CD4-positive, alpha-beta memory T cell (primary cell): ENCODE results near the gene FJX1. TPM values are rescaled to one million over a fixed set of nuclear protein-coding genes. Genes with fewer than 3 reads are reported as not detected.

ENCODE experiments used
- CTCF ChIA-PET: fragments of 350-600 bp; sonication (Branson Sonifier 250); formaldehyde crosslinking; loops from one replicate; lab custom pipeline; 2021; ENCODE audit warnings: inconsistent platforms; ENCODE audit not compliant: partially characterized antibody; lab: Charles Lee
- POLR2A ChIA-PET: fragments of 350-600 bp; sonication (Branson Sonifier 250); formaldehyde crosslinking; loops from one replicate; lab custom pipeline; 2021; ENCODE audit not compliant: partially characterized antibody; lab: Charles Lee
- DNase-seq, 5 donors: peaks; one replicate each; pipeline versions ENCODE4 v3.0.0 to v3.0.0-alpha.2; 2020 to 2022; ENCODE audit warnings: mixed read lengths in 1 of 5
- H3K27ac ChIP-seq: one replicate; pipeline ENCODE4 v1.7.0; 2013; ENCODE audit warnings: low read depth, low read length
- H3K27me3 ChIP-seq: 2 replicates; pipeline ENCODE4 v1.7.0; 2013; ENCODE audit warnings: mild to moderate bottlenecking, low read length, moderate library complexity; ENCODE audit not compliant: insufficient read depth
- H3K36me3 ChIP-seq: 2 replicates; pipeline ENCODE4 v1.7.0; 2013; ENCODE audit warnings: mild to moderate bottlenecking, low read length, moderate library complexity; ENCODE audit not compliant: insufficient read depth
- H3K4me1 ChIP-seq: 2 replicates; pipeline ENCODE4 v1.7.0; 2013; ENCODE audit warnings: mild to moderate bottlenecking, low read length, moderate library complexity; ENCODE audit not compliant: insufficient read depth
- H3K4me3 ChIP-seq, 2 donors: one replicate each; pipeline ENCODE4 v1.7.0; 2013; ENCODE audit warnings: low read length in 2 of 2, mild to moderate bottlenecking in 1 of 2
- H3K9me3 ChIP-seq, 2 donors: one replicate each; pipeline ENCODE4 v1.7.0; 2013; ENCODE audit warnings: low read length in 2 of 2, control low read depth in 1 of 2; ENCODE audit not compliant: control insufficient read depth in 1 of 2
- H3K27ac Mint-ChIP-seq, 7 donors: one replicate each; pipeline ENCODE4 v1.8.0; 2020 to 2021; ENCODE audit warnings: mixed read lengths in 7 of 7, mild to moderate bottlenecking in 6 of 7, inconsistent platforms in 3 of 7, moderate library complexity in 3 of 7
- H3K27me3 Mint-ChIP-seq, 2 donors: one replicate each; pipeline ENCODE4 v1.8.0; 2020 to 2021; ENCODE audit warnings: mixed read lengths in 2 of 2
- H3K36me3 Mint-ChIP-seq, 2 donors: one replicate each; pipeline ENCODE4 v1.8.0; 2020 to 2021; ENCODE audit warnings: mixed read lengths in 2 of 2, inconsistent platforms in 1 of 2, mild to moderate bottlenecking in 1 of 2
- H3K4me1 Mint-ChIP-seq, 4 donors: one replicate each; pipeline ENCODE4 v1.8.0; 2020 to 2021; ENCODE audit warnings: mixed read lengths in 4 of 4, mild to moderate bottlenecking in 1 of 4
- H3K4me3 Mint-ChIP-seq, 8 donors: one replicate each; pipeline ENCODE4 v1.8.0; 2020 to 2021; ENCODE audit warnings: mixed read lengths in 8 of 8, mild to moderate bottlenecking in 7 of 8, moderate library complexity in 6 of 8, inconsistent platforms in 3 of 8
- H3K9me3 Mint-ChIP-seq, 8 donors: one replicate each; pipeline ENCODE4 v1.8.0; 2020 to 2021; ENCODE audit warnings: mixed read lengths in 8 of 8, mild to moderate bottlenecking in 5 of 8, inconsistent platforms in 3 of 8, moderate library complexity in 1 of 8
- intact Hi-C: fragments of 100-400 bp; cut with micrococcal nuclease; formaldehyde crosslinking; loops from one replicate; pipeline ENCODE4 v1.15.1; 2023
- polyA plus RNA-seq, 2 donors: library from polyadenylated mRNA; unstranded; fragments of 300-500 nt; fragmentation: Illumina TruSeq; gene quantifications; one replicate each; pipeline ENCODE4 v1.2.3, GENCODE V29; 2021
- total RNA-seq, 2 experiments: library from RNA; stranded (reverse); gene quantifications; one replicate each; pipeline ENCODE4 v1.2.3, GENCODE V29; 2021

The FJX1 gene
- total and polyA plus RNA-seq, 4 experiments from 2014 or later = 0.10 TPM; not detected in 3

GRCh38 chr11:35622070-35622469, 3.8 kb downstream of the FJX1 start:
- Histone ChIP-seq H3K36me3 (no peaks in the 10 kb centered on the region), H3K27ac (no peak overlapping the region), H3K4me1 (peaks cover 15% of the 10 kb centered on the region), H3K9me3 (no peaks in the 10 kb centered on the region), H3K27me3 (peaks cover 36% of the 10 kb centered on the region), H3K4me3 (no peak overlapping the region)
- POLR2A ChIA-PET = no interaction called here
- Mint-ChIP-seq H3K27me3 (peaks cover 41 to 50% of the 10 kb centered on the region in 2 donors), H3K36me3 (peaks cover 0 to 2% of the 10 kb centered on the region in 2 donors), H3K4me3 (no peak overlapping the region), H3K9me3 (peaks cover 0 to 1% (median 0%) of the 10 kb centered on the region in 8 donors), H3K27ac (no peak overlapping the region), H3K4me1 (peaks cover 6 to 24% (median 11%) of the 10 kb centered on the region in 4 donors)
- no peak for DNase-seq
- intact Hi-C loops = no loop called here
- CTCF ChIA-PET = no interaction called here

- peaks cover 44 to 48% of the 10 kb centered on the region in 2 donors for H3K27me3 Mint-ChIP-seq
- CTCF ChIA-PET = interaction anchor here (2.1 kb wide), 1 partner anchor 198 kb away, joined by 8 read pairs; no protein-coding TSS in a partner anchor
- POLR2A ChIA-PET = no interaction called here
- Histone ChIP-seq H3K4me1 (peaks cover 10% of the 10 kb centered on the region), H3K27me3 (peaks cover 28% of the 10 kb centered on the region), H3K9me3 (no peaks in the 10 kb centered on the region), H3K4me3 (no peak overlapping the region), H3K36me3 (no peaks in the 10 kb centered on the region), H3K27ac (no peak overlapping the region)
- no peak overlapping the region for H3K27ac Mint-ChIP-seq
- no peaks in the 10 kb centered on the region for H3K9me3 Mint-ChIP-seq
- DNase-seq = no peak
- H3K4me1 Mint-ChIP-seq = peaks cover 2 to 17% (median 6%) of the 10 kb centered on the region in 4 donors
- intact Hi-C loops = no loop called here
- H3K36me3 Mint-ChIP-seq = no peaks in the 10 kb centered on the region
- no peak overlapping the region for H3K4me3 Mint-ChIP-seq
Measured at GRCh38 chr11:35623621-35624168, 5.4 kb downstream of the FJX1 start.

GRCh38 chr11:35624316-35624715, 6.1 kb downstream of the FJX1 start:
- Histone ChIP-seq H3K4me3 (no peak overlapping the region), H3K4me1 (peaks cover 7% of the 10 kb centered on the region), H3K27me3 (peaks cover 28% of the 10 kb centered on the region), H3K36me3 (no peaks in the 10 kb centered on the region), H3K27ac (no peak overlapping the region), H3K9me3 (no peaks in the 10 kb centered on the region)
- H3K27me3 Mint-ChIP-seq = peaks cover 48 to 55% of the 10 kb centered on the region in 2 donors
- DNase-seq = no peak
- no peak overlapping the region for H3K4me3 Mint-ChIP-seq
- intact Hi-C loops = no loop called here
- H3K27ac Mint-ChIP-seq = no peak overlapping the region
- no peaks in the 10 kb centered on the region for H3K9me3 Mint-ChIP-seq
- peaks cover 2 to 17% (median 6%) of the 10 kb centered on the region in 4 donors for H3K4me1 Mint-ChIP-seq
- H3K36me3 Mint-ChIP-seq = no peaks in the 10 kb centered on the region
- POLR2A ChIA-PET = no interaction called here
- CTCF ChIA-PET = interaction anchor here (0.7 to 2.1 kb wide), 2 partner anchors 197 to 399 kb away, joined by 3 to 8 read pairs; no protein-coding TSS in a partner anchor

- H3K4me1 ChIP-seq = peaks cover 2% of the 10 kb centered on the region
- intact Hi-C loops = no loop called here
- ChIA-PET POLR2A (no interaction called here), CTCF (interaction anchor here (0.6 to 2.1 kb wide), 3 partner anchors 27 to 398 kb away, joined by 3 to 8 read pairs (median 5); no protein-coding TSS in a partner anchor)
- no peak for DNase-seq
- peaks cover 26% of the 10 kb centered on the region for H3K27me3 ChIP-seq
- Mint-ChIP-seq H3K36me3 (no peaks in the 10 kb centered on the region), H3K27me3 (peaks cover 51 to 58% of the 10 kb centered on the region in 2 donors), H3K4me3 (no peak overlapping the region), H3K27ac (no peak overlapping the region), H3K4me1 (peaks cover 2 to 16% (median 5%) of the 10 kb centered on the region in 4 donors), H3K9me3 (no peaks in the 10 kb centered on the region)
- H3K36me3 ChIP-seq = no peaks in the 10 kb centered on the region
- no peak overlapping the region for H3K27ac ChIP-seq
- no peaks in the 10 kb centered on the region for H3K9me3 ChIP-seq
- no peak overlapping the region for H3K4me3 ChIP-seq
Measured at GRCh38 chr11:35624781-35625180, 6.5 kb downstream of the FJX1 start.

GRCh38 chr11:35626501-35626900, 8.2 kb downstream of the FJX1 start:
- no peak for DNase-seq
- ChIA-PET CTCF (no interaction called here), POLR2A (no interaction called here)
- intact Hi-C loops = no loop called here
- no peak overlapping the region for H3K4me3 ChIP-seq
- Mint-ChIP-seq H3K4me1 (peaks cover 0 to under 1% (median 0%) of the 10 kb centered on the region in 4 donors), H3K4me3 (no peak overlapping the region), H3K27me3 (peaks cover 46 to 58% of the 10 kb centered on the region in 2 donors), H3K36me3 (no peaks in the 10 kb centered on the region), H3K9me3 (no peaks in the 10 kb centered on the region), H3K27ac (no peak overlapping the region)
- H3K27ac ChIP-seq = no peak overlapping the region
- H3K9me3 ChIP-seq = no peaks in the 10 kb centered on the region
- no peaks in the 10 kb centered on the region for H3K36me3 ChIP-seq
- peaks cover 15% of the 10 kb centered on the region for H3K27me3 ChIP-seq
- no peaks in the 10 kb centered on the region for H3K4me1 ChIP-seq

- no peak overlapping the region for H3K27ac Mint-ChIP-seq
- H3K9me3 Mint-ChIP-seq = no peaks in the 10 kb centered on the region
- intact Hi-C loops = no loop called here
- ChIA-PET POLR2A (no interaction called here), CTCF (interaction anchor here (0.9 to 1.3 kb wide), 3 partner anchors 19 to 192 kb away, joined by 3 read pairs; no protein-coding TSS in a partner anchor)
- H3K4me1 ChIP-seq = no peaks in the 10 kb centered on the region
- DNase-seq = no peak
- H3K4me1 Mint-ChIP-seq = no peaks in the 10 kb centered on the region
- no peak overlapping the region for H3K4me3 ChIP-seq
- peaks cover 44 to 46% of the 10 kb centered on the region in 2 donors for H3K27me3 Mint-ChIP-seq
- H3K36me3 ChIP-seq = no peaks in the 10 kb centered on the region
- no peaks in the 10 kb centered on the region for H3K36me3 Mint-ChIP-seq
- no peak overlapping the region for H3K4me3 Mint-ChIP-seq
- H3K9me3 ChIP-seq = no peaks in the 10 kb centered on the region
- peaks cover 8% of the 10 kb centered on the region for H3K27me3 ChIP-seq
- no peak overlapping the region for H3K27ac ChIP-seq
Measured at GRCh38 chr11:35629511-35629910, 11.3 kb downstream of the FJX1 start.

GRCh38 chr11:35629914-35630313, 11.7 kb downstream of the FJX1 start:
- Mint-ChIP-seq H3K4me1 (no peaks in the 10 kb centered on the region), H3K9me3 (no peaks in the 10 kb centered on the region), H3K4me3 (no peak overlapping the region), H3K36me3 (no peaks in the 10 kb centered on the region), H3K27ac (no peak overlapping the region), H3K27me3 (peaks cover 44 to 46% of the 10 kb centered on the region in 2 donors)
- intact Hi-C loops = no loop called here
- no peak for DNase-seq
- ChIA-PET CTCF (interaction anchor here (0.9 to 1.3 kb wide), 2 partner anchors 20 to 192 kb away, joined by 3 read pairs; no protein-coding TSS in a partner anchor), POLR2A (no interaction called here)
- H3K4me1 ChIP-seq = no peaks in the 10 kb centered on the region
- no peak overlapping the region for H3K27ac ChIP-seq
- H3K9me3 ChIP-seq = no peaks in the 10 kb centered on the region
- no peaks in the 10 kb centered on the region for H3K36me3 ChIP-seq
- peaks cover 5% of the 10 kb centered on the region for H3K27me3 ChIP-seq
- H3K4me3 ChIP-seq = no peak overlapping the region
